CD14-positive monocyte (primary cell): ENCODE results near the gene DTX1. TPM values are rescaled to one million over a fixed set of nuclear protein-coding genes. Genes with fewer than 3 reads are reported as not detected.

Experiments
- DNase-seq, 3 donors: peaks; one replicate each; pipeline ENCODE4 v3.0.0-alpha.2; 2011 to 2022
- H2AFZ ChIP-seq: 2 replicates; pipeline ENCODE4 v1.6.0; 2012; ENCODE audit warnings: mild to moderate bottlenecking, low read depth, low read length, inconsistent platforms; ENCODE audit not compliant: insufficient read depth, poor library complexity, severe bottlenecking
- H3K27ac ChIP-seq, 2 donors: 1 replicate in 1 of 2; 2 replicates in 1 of 2; pipeline ENCODE4 v1.5.1; 2012 to 2013; ENCODE audit warnings: low read length in 2 of 2, control low read depth in 1 of 2, inconsistent platforms in 1 of 2, low read depth in 1 of 2, mild to moderate bottlenecking in 1 of 2
- H3K27me3 ChIP-seq, 2 donors: one replicate each; pipeline versions ENCODE4 v1.6.0 to v1.6.1; 2011 to 2013; ENCODE audit warnings: low read length in 2 of 2; ENCODE audit not compliant: control insufficient read depth in 2 of 2, insufficient read depth in 2 of 2
- H3K36me3 ChIP-seq, 2 donors: replicated peaks in 1 of 2; 1 replicate in 1 of 2; 2 replicates in 1 of 2; pipeline versions ENCODE4 v1.5.1 to v1.6.1; 2012 to 2013; ENCODE audit warnings: low read length in 2 of 2, control low read depth in 1 of 2, inconsistent platforms in 1 of 2, mild to moderate bottlenecking in 1 of 2; ENCODE audit not compliant: insufficient read depth in 2 of 2, control insufficient read depth in 1 of 2
- H3K4me1 ChIP-seq, 2 donors: 1 replicate in 1 of 2; 2 replicates in 1 of 2; pipeline versions ENCODE4 v1.5.1 to v1.6.1; 2012 to 2013; ENCODE audit warnings: low read length in 2 of 2, control low read depth in 1 of 2, inconsistent platforms in 1 of 2, mild to moderate bottlenecking in 1 of 2, moderate library complexity in 1 of 2; ENCODE audit not compliant: insufficient read depth in 2 of 2, control insufficient read depth in 1 of 2
- H3K4me2 ChIP-seq: replicated peaks from 2 replicates; pipeline ENCODE3; 2012; ENCODE audit warnings: low read length, moderate library complexity, mild to moderate bottlenecking; ENCODE audit not compliant: poor library complexity, severe bottlenecking; ENCODE audit errors: extremely low read depth
- H3K4me3 ChIP-seq, 3 experiments: fragments of 200-600 bp in 1 of 3; sonication (generic) in 1 of 3; replicated peaks in 1 of 3; 1 replicate in 2 of 3; 2 replicates in 1 of 3; pipeline ENCODE4 v1.5.1; 2011 to 2013; ENCODE audit warnings: low read length in 3 of 3, mild to moderate bottlenecking in 3 of 3, control low read depth in 2 of 3, low read depth in 2 of 3, inconsistent platforms in 1 of 3, moderate library complexity in 1 of 3
- H3K79me2 ChIP-seq: 2 replicates; pipeline ENCODE4 v1.6.0; 2012; ENCODE audit warnings: mild to moderate bottlenecking, control low read depth, inconsistent platforms, low read length, moderate library complexity; ENCODE audit not compliant: insufficient read depth
- H3K9ac ChIP-seq: 2 replicates; pipeline ENCODE4 v1.6.0; 2017; ENCODE audit warnings: low read length, mild to moderate bottlenecking; ENCODE audit not compliant: insufficient read depth, poor library complexity, severe bottlenecking
- H3K9me3 ChIP-seq, 2 donors: replicated peaks in 1 of 2; 1 replicate in 1 of 2; 2 replicates in 1 of 2; pipeline versions ENCODE4 v1.5.1 to v1.6.1; 2012 to 2013; ENCODE audit warnings: low read length in 2 of 2, control low read depth in 1 of 2; ENCODE audit not compliant: control insufficient read depth in 1 of 2, insufficient read depth in 1 of 2
- H4K20me1 ChIP-seq: 2 replicates; pipeline ENCODE4 v1.6.0; 2012; ENCODE audit warnings: mild to moderate bottlenecking, low read length, control low read depth, moderate library complexity; ENCODE audit not compliant: insufficient read depth
- H3K27ac Mint-ChIP-seq, 7 donors: one replicate each; pipeline ENCODE4 v1.8.0; 2020; ENCODE audit warnings: mild to moderate bottlenecking in 7 of 7, mixed read lengths in 7 of 7, moderate library complexity in 6 of 7, inconsistent platforms in 2 of 7
- H3K27me3 Mint-ChIP-seq, 3 donors: one replicate each; pipeline ENCODE4 v1.8.0; 2021 to 2022; ENCODE audit warnings: low read depth in 3 of 3, mild to moderate bottlenecking in 3 of 3, mixed read lengths in 3 of 3, moderate library complexity in 3 of 3, inconsistent platforms in 1 of 3
- H3K36me3 Mint-ChIP-seq, 2 donors: one replicate each; pipeline ENCODE4 v1.8.0; 2020; ENCODE audit warnings: mixed read lengths in 2 of 2, inconsistent platforms in 1 of 2, mild to moderate bottlenecking in 1 of 2
- H3K4me1 Mint-ChIP-seq: one replicate; pipeline ENCODE4 v1.8.0; 2020; ENCODE audit warnings: mild to moderate bottlenecking, mixed read lengths
- H3K4me3 Mint-ChIP-seq, 2 donors: one replicate each; pipeline ENCODE4 v1.8.0; 2020; ENCODE audit warnings: mild to moderate bottlenecking in 2 of 2, mixed read lengths in 2 of 2, moderate library complexity in 1 of 2
- H3K9me3 Mint-ChIP-seq, 7 donors: one replicate each; pipeline ENCODE4 v1.8.0; 2020 to 2022; ENCODE audit warnings: mixed read lengths in 7 of 7, mild to moderate bottlenecking in 6 of 7, moderate library complexity in 6 of 7, inconsistent platforms in 2 of 7
- CTCF ChIP-seq: fragments of 200-600 bp; IDR thresholded peaks from one replicate; pipeline ENCODE4 v1.8.0; 2022; ENCODE audit warnings: antibody characterized with exemption, mild to moderate bottlenecking
- WGBS: methylation state at CpG from one replicate; pipeline ENCODE4 v1.1.5; 2013; ENCODE audit warnings: missing lambda C conversion rate; ENCODE audit not compliant: insufficient coverage; 5-methylcytosine and 5-hydroxymethylcytosine counted together
- intact Hi-C, 2 donors: fragments of 100-400 bp; cut with micrococcal nuclease; formaldehyde crosslinking; loops; one replicate each; pipeline versions ENCODE4 v1.15.0 to v1.15.1; 2023
- polyA plus RNA-seq, 3 donors: library from polyadenylated mRNA; depleted of rRNA in 1 of 3; unstranded in 2 of 3; stranded (reverse) in 1 of 3; fragments of 300-500 nt in 2 of 3; fragments of >200 nt in 1 of 3; fragmentation: Illumina TruSeq in 2 of 3; gene quantifications; 1 replicate in 2 of 3; 2 replicates in 1 of 3; pipeline ENCODE4 v1.2.3, GENCODE V29; 2012 to 2021

DTX1 gene
- polyA plus RNA-seq, 3 donors: 0.04 TPM; not detected in 1

DNA sequence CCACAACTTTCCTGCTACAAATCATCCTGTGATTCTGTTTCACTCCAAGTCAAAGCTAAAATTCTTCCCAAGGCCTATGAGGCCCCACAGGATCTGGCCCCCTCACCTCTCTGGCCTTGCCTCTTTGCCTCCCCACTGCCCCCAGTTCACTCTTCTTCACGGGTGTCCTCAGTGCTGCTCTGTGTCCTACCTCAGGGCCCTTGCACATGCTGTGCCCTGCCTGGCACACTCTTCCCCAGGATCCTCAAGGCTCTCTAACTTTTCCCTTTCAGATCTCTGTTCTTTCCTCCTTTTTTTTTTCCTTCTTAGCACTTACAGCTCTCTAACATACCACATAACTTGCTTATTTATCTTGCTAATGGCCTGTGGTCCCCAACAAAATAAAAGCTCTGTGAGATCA, 49.8 kb downstream of the DTX1 start:
- Mint-ChIP-seq H3K27me3 (peaks cover 10 to 24% (median 16%) of the 10 kb centered on the region in 3 donors), H3K27ac (peak overlapping the region in 1 of 7 donors; percentile 25), H3K4me1 (peaks cover 5% of the 10 kb centered on the region), H3K4me3 (no peak overlapping the region), H3K36me3 (no peaks in the 10 kb centered on the region), H3K9me3 (peaks cover 0 to 7% (median 0%) of the 10 kb centered on the region in 7 donors)
- H3K9ac ChIP-seq: no peak overlapping the region
- no peaks in the 10 kb centered on the region for H3K79me2 ChIP-seq
- no peaks in the 10 kb centered on the region for H3K9me3 ChIP-seq
- no peaks in the 10 kb centered on the region for H4K20me1 ChIP-seq
- H3K4me1 ChIP-seq: peaks cover 0 to 4% of the 10 kb centered on the region in 2 donors
- H3K27ac ChIP-seq: no peak overlapping the region
- no peak for DNase-seq
- 100% methylated on average over 1 of the region's 1 CpG for WGBS
- intact Hi-C loops: no loop called here
- H3K4me2 ChIP-seq: no peak overlapping the region
- no peaks in the 10 kb centered on the region for H3K36me3 ChIP-seq
- no peak overlapping the region for H3K4me3 ChIP-seq
- H3K27me3 ChIP-seq: peaks cover 0 to 5% of the 10 kb centered on the region in 2 donors
- H2AFZ ChIP-seq: no peak overlapping the region
- no peak for TF ChIP-seq CTCF

DNA sequence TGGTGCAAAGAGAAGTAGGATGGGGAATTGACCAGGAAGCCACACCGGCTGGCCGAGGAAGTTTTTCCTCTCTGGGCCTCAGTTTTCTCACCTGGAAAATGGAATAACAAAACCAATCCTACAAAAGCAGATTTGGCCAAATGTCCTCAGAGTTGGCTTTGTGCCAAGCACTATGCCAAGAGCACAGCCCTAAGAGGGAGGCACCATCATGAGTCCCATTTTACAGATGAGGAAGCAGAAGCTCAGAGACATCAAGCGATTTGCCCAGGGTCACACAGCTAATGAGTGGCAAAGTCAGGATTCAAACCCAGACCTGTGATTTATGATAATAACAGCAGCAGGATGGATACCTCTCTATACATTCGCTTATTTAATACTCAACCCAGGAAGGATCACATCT, 51.8 kb downstream of the DTX1 start:
- H3K27me3 ChIP-seq: peaks cover 0 to 5% of the 10 kb centered on the region in 2 donors
- H3K36me3 ChIP-seq: no peaks in the 10 kb centered on the region
- peaks cover 0 to 7% (median 0%) of the 10 kb centered on the region in 7 donors for H3K9me3 Mint-ChIP-seq
- peaks cover 8 to 26% (median 22%) of the 10 kb centered on the region in 3 donors for H3K27me3 Mint-ChIP-seq
- DNase-seq: no peak
- H3K4me1 Mint-ChIP-seq: peaks cover 5% of the 10 kb centered on the region
- H4K20me1 ChIP-seq: no peaks in the 10 kb centered on the region
- no peaks in the 10 kb centered on the region for H3K9me3 ChIP-seq
- H2AFZ ChIP-seq: no peak overlapping the region
- intact Hi-C loops: no loop called here
- no peak overlapping the region for H3K4me3 ChIP-seq
- no peak overlapping the region for H3K27ac ChIP-seq
- no peak overlapping the region for H3K27ac Mint-ChIP-seq
- peaks cover 0 to 4% of the 10 kb centered on the region in 2 donors for H3K4me1 ChIP-seq
- H3K4me2 ChIP-seq: no peak overlapping the region
- no peaks in the 10 kb centered on the region for H3K79me2 ChIP-seq
- H3K4me3 Mint-ChIP-seq: no peak overlapping the region
- WGBS: 100% methylated on average over 1 of the region's 4 CpGs
- no peak for TF ChIP-seq CTCF
- no peaks in the 10 kb centered on the region for H3K36me3 Mint-ChIP-seq
- no peak overlapping the region for H3K9ac ChIP-seq
